ENCODE results near the gene PTPRO.

PTPRO gene

DNA sequence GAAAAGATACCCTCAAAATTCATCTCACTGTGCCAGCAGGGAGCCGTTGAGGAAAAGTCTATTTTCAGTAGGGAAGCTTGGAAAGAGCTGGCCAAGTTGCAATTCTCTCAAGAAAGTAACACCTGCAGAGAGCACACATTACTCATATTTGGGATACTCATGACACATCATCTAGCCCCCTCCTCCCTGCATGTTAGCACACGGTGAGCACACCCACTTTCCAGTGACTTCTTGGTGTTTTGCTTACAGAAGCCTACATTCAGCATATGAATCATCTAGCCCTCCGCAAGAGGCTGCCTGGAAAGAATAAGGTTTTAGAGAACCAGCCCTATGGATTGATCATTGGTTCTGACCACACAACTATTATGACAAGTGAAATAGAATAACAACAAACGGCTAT lies 124.5 kb downstream of the PTPRO start:
- DNase-seq (ENCODE audit: low read depth in 2 of 2) = no peak

- DNase-seq (ENCODE audit: low read depth in 2 of 2) = no peak
Measured at GRCh38 chr12:15453613-15454012, 131.3 kb downstream of the PTPRO start.

DNA sequence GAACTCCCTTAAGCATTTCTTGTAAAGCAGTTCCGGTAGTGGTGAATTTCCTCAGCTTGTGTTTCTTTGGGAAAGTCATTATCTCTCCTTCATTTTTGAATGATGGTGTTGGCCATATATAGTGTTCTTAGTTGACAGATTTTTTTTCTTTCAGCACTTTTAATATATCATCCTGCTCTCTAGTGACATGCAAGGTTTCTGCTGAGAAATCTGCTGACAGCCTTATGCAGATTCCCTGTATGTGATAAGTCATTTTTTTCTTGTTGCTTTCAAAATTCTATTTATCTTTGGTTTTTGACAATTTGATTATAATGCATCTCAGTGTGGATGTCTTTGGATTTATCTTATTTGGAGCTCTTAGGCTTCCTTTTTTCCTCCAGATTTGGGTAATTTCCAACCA lies 135.7 kb downstream of the PTPRO start:
- DNase-seq (ENCODE audit: low read depth in 2 of 2) = no peak

- DNase-seq (ENCODE audit: low read depth in 2 of 2) = no peak
Measured at GRCh38 chr12:15468911-15469310, 146.6 kb downstream of the PTPRO start.

DNA sequence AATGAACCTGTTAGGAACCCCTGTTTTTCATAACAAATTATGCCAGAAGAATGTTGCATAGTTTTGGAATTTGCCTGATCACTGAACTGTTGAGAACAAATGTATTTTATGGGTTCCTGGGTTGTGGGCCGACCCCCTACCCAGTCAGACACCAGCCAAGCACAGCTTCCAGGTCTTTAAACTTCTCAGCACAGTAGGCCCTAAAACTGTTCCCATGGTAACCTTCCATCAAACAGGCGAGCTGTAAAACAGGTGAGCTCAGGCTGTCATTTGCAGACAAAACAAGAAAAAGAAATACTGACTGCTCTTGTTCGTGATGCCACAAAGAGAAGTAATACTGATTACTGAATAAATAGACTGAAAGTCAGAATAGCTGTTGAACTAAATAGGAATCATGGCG lies 147.0 kb downstream of the PTPRO start:
- DNase-seq (ENCODE audit: low read depth in 2 of 2) = no peak

DNA sequence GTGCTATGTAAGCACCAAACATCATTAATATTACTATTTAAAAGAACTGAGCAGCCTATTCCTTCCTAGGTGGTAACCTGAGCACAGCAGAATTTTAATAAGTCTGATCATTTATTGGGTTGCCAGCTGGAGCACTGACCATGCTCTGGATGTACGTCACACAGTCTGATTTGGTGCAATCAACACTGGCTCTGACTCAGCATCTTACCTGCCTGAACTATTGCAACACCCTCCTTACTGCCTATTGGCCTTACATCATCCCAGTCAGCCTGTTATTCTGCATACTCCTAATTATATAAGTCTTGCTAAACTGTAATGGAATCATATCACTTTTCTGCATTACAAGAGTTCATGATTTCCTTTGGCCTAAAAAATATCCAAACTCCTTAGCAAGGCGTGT lies 149.7 kb downstream of the PTPRO start:
- DNase-seq (ENCODE audit: low read depth in 2 of 2) = no peak

DNA sequence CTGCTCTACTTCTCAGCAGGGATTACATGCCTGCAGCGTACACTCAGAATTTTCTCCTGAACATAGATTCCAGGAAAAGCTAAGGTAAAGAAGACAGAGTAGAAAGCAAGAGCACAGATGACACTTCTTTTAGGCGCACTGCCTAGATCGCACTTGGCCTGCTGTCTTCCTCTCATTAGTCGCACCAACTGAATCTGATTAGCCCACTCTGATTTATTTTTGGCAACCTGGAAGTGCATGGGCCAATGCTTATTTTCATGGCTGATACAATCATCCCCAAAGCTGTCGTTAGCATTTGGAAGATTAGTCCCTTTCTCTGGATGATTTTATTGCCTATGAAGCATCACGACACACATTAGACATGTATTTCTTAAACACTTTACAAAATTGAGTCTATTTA lies 152.5 kb downstream of the PTPRO start:
- DNase-seq (ENCODE audit: low read depth in 2 of 2) = no peak

- no peak for DNase-seq (ENCODE audit: low read depth in 2 of 2)
Measured at GRCh38 chr12:15477761-15478160, 155.5 kb downstream of the PTPRO start.

DNA sequence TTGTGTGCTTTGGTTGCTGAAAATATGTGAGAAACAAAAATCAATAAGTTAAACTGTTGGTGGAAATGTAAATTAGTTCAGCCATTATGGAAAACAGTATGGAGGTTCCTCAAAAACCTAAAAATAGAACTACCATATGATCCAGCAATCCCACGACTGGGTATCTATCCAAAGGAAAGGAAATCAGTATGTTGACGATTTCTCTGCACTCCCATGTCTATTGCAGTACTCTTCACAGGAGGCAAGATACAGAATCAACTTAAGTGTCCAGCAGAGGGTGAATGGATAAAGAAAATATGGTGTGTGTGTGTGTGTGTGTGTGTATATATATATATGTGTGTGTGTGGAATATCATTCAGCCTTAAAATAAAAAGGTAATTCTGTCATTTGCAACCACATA lies 159.5 kb downstream of the PTPRO start:
- no peak for DNase-seq (ENCODE audit: low read depth in 2 of 2)

GRCh38 chr12:15485466-15485865 lies 163.2 kb downstream of the PTPRO start:
- DNase-seq (ENCODE audit: low read depth in 2 of 2) = no peak

- DNase-seq (ENCODE audit: low read depth in 2 of 2) = no peak
Measured at GRCh38 chr12:15486859-15487258, 164.6 kb downstream of the PTPRO start.

- DNase-seq (ENCODE audit: low read depth in 2 of 2) = no peak
Measured at GRCh38 chr12:15488481-15488880, 166.2 kb downstream of the PTPRO start.

- no peak for DNase-seq (ENCODE audit: low read depth in 2 of 2)
Measured at GRCh38 chr12:15494329-15495046, 172.2 kb downstream of the PTPRO start.

- no peak for DNase-seq (ENCODE audit: low read depth in 2 of 2)
Measured at GRCh38 chr12:15495746-15496145, 173.4 kb downstream of the PTPRO start.

DNA sequence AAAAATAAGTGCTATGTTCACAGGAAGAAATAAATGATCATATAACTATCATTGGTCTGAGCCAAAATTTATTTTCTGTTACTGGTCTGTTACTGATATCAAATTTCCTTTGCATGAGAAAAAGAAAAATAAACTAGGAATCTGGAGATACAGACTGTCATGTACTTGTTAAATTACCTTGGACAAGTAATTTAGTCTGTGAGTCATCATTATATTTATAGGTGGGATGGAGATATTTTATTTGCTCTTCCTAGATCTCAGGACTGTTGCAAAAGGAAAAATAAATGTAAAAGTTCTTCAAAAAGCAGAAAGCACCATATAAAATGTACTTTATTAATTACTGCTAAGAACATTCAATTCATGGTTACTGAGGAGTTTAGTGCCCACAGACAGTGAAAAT lies 174.4 kb downstream of the PTPRO start:
- DNase-seq (ENCODE audit: low read depth in 2 of 2) = no peak

DNA sequence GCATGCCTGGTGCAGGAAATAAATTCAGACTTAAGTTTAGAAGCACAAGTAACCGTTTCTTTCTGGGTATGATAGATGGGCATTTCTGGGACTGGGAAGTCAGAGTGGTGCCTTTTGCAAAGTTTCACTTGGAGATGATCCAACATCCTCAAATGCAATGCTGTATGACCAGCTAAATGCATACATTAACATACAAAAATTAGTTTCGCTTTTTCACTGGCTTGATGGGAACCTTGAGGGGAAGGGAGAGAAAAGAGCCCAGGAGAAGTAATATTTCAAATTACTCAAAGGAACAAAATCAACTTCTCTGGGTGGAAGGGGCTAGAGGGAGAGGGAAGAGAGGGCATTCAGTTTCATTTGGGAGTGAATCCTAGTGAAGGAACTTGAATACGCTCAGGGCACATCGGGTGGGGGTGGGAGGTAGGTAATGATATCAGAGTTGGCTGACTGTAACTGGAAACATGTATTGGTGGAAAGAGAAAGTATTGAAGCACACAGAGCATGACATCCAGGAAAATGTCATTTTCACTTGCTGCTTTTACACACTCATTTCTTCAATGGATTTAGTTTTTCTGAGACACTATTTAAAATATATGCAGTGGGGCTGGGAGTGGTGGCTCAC lies 175.5 kb downstream of the PTPRO start:
- no peak for DNase-seq (ENCODE audit: low read depth in 2 of 2)

DNA sequence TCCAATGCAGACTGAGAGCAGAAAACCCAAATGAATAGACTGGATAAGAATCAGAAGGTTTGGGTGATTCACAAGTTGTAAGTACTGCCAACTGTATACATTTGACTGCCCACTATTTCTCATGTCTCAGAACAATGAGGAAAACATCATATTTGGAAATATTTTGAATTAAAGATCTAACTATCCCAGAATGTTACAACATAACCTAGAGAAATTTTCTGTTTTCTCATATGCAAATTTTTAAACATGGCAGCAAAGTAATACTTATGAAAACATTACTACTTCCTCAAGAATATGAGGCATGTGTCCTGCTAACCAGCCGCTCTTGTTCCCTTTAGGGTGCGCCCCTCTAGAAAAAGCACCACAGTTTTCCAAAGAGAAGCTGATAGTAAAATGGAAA lies 179.9 kb downstream of the PTPRO start:
- DNase-seq (ENCODE audit: low read depth in 2 of 2) = no peak

DNA sequence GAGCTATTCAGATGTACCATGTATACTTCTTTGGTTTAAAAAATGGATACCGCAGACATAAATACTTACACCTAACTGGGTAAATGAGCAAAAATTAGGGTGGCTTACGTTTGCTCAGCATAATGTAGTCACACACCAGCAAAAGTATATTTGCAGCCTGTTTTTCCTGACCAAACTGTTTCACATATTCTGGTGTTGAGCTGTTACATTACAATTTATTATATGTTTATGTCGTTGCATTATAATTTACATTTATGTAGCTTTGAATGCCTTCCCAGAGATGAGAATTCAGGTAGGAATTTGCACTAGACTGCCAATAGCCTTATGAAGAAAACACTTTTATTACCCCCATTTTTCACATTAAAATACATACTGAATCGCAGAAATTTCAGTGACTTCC lies 183.3 kb downstream of the PTPRO start:
- DNase-seq (ENCODE audit: low read depth in 2 of 2) = no peak

- no peak for DNase-seq (ENCODE audit: low read depth in 2 of 2)
Measured at GRCh38 chr12:15515010-15515409, 192.7 kb downstream of the PTPRO start.

DNA sequence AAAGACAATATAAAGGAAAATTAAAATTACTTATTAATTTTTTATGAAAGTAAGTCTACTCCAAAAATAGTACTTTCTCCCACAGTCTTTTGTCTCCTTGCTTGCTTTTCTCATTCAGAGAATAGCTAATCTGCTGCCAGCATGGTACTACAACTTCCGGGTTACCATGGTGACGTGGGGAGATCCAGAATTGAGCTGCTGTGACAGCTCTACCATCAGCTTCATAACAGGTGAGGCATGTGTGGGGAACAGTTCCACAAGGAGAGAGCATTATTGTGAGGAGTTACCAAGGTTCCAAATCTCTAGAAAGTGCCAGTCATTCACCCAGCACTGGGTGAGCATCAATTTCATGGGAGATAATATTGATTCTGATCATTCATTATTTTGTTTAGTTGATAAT lies 197.8 kb downstream of the PTPRO start:
- DNase-seq (ENCODE audit: low read depth in 2 of 2) = no peak

GRCh38 chr12:15520844-15521243 lies 198.5 kb downstream of the PTPRO start:
- DNase-seq (ENCODE audit: low read depth in 2 of 2) = no peak

- no peak for DNase-seq (ENCODE audit: low read depth in 2 of 2)
Measured at GRCh38 chr12:15522574-15523187, 200.4 kb downstream of the PTPRO start.

- DNase-seq (ENCODE audit: low read depth in 2 of 2) = no peak
Measured at GRCh38 chr12:15525441-15525840, 203.1 kb downstream of the PTPRO start.

Measured in activated CD4-positive, alpha-beta T cell treated with anti-CD3 and anti-CD28 coated beads for 24 hours (primary cell).